Activated CD4-positive, alpha-beta T cell treated with anti-CD3 and anti-CD28 coated beads, Interleukin-2, amount 50 U/mL, for 48 hours (primary cell): ENCODE data around the gene CPNE6.
"Not testable (repeated sequence)": the region's sequence is repeated elsewhere in the genome, so short reads cannot be mapped to it uniquely, and the experiment has no call there.

Source experiments
- DNase-seq, 2 experiments: peaks; one replicate each; pipeline ENCODE4 v3.0.0-alpha.2; 2020

Gene CPNE6

DNA sequence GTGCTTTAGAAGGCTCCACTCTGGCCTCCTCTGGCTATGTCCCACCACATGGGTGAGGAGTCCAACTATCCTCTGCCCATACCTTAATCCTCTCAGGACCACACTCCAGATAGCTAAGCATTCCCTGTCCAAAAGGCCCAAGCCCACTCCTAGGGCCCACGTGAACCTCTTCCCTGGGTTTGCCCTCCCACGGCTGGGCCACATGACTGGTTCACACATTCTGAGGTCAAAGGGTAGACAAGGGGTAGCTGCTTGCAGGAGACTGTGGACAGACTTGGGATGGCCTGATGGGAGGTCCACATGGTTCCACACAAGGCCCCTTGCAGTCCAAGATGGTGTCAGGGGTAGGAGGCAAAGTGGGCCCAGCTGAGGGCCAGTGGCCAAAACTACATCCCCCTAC, 16.7 kb downstream of the CPNE6 start:
- no peak for DNase-seq

DNA sequence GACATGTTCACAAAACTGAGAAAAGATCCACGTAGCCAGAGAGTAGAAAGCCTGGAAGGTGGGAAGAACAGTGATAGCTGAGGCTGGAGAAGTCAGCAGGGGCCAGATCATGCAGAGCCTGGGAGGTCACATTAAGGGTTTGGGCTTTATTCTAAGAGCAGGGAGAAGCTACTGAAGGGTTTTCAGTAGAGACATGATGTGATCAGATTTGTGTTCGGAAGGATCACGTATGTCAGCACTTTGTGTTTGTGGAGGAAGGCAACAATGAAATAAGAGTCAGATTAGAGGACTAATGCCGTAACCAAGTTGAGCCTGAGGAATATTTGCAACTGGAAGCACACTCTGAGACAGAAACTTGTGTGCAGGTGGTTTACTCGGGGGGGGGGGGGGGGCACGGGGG, 18.5 kb downstream of the CPNE6 start:
- DNase-seq, result no peak

DNA sequence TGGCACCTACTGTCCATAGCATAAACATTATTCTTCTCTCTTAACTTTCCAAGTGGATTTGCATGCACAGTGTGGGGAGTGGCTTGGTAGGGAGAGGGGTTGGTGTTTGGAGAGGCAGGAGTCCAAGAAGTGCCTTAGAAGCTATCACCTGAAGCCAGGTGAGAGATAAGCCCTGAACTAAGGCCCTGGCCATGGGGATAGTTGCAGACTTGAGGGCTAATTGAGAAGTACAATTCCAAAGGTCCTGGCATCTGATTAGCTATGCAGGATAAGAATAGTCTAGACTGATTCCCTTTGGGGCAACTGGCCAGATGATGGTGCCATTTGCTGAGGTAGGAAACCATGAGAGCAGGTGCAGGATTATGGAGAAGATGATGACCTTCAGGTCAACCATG, 20.7 kb downstream of the CPNE6 start:
- no peak for DNase-seq

DNA sequence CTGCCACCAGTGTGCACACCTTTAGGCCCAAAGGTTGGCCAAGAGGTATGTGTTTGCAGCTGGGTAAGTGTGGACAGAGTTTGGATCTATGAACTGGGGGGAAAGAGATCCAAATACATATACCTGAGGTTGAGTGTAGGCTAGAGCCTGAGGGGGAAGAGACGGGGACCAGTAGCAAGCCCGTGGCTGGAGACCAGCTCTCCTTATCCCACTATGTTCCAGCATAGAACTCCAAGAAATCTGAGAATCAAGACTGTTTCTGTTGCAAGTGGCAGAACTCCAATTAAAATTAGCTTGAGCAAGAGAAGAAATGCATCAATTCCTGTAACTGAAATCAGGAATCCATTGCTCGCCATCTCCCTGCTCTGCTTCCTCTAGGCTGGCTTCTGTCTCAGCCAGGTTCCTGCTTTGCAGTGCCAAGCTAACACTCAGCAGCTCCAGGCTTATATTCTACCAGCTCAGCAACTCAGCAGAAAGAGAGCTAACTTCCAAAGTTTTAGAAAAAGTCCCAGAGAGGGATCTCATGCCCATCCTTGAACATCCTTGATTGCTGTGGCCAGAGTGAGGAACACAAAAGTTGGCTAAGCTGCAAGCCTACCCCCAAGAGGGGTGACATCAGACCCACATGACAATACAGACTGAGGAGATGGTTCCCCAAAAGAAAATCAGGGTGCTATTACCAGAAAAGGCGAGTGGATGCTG, 21.3 kb downstream of the CPNE6 start:
- DNase-seq, result no peak

DNA sequence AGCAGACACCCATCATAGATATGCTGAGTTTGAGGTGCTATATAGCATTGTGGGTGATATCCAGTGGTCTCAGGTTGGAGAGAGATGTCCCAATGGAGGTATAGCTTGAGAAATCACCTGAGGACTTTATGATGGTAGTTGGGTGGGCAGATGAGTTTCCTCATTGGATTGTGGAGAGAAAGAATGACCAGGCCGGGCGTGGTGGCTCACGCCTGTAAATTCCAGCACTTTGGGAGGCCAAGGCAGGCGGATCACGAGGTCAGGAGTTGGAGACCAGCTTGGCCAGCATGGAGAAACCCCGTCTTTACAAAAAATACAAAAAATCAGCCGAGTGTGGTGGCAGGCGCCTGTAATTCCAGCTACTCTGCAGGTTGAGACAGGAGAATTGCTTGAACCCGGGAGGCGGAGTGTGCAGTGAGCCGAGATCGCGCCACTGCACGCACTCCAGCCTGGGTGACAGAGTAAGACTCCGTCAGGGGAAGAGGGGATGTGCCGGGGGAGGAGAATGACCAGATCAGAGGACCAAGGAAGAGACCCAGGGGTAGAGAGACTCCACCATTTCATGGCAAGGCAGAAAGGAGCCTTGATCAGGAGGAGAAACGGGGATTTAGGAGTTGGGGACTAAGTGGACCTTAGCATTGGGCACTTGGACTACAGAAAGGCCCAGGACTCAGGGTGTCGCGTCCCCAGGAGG, 22.0 kb downstream of the CPNE6 start:
- DNase-seq, result peak in 1 of 2 experiments; percentile 13

DNA sequence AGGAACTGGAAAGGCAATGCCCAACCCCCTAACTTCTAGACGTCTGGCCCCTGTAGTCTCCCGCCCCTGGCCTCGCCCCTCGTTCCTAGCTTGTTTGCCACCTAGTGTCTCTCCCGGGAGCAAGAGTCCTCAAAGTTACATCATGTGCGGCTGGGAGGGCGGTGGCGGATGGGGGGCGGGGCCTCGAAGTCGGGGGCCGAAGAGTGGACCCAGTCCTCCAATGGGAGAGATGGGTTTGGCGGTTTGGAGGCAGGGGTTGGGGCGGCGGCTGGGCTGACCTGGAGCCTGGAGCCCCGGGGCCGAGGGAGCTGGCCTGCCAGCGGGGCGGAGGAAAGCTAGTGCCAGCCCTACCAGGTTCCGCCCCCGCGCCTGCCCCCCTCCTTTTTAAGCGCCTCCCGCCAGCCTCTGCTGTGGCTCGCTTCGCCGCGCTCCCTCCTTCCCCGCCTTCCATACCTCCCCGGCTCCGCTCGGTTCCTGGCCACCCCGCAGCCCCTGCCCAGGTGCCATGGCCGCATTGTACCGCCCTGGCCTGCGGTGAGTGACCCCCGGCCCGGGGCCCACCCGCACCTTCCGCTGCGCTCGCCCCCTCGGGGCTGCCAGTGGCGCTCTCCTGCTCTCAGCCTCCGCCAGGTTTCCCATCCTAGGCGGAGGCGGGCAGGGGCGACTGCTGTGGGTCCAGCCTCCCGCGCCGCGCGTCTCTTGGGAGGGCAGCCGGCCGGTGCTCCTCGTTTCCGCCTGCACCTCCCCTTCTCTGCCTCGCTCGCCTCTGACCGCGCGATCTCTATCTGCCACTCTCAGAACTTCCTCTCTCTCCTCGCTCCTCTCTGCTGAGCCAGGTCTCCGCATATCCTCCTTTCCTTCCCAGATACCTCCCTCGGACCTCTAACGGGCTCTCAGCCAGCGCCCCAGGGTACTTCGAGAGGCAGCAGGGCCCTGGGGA, 22.8 kb downstream of the CPNE6 start, which contains the start of gene PCK2:
TSS of gene PCK2 (plus strand) at position 411 of the 940 bp plus-strand sequence. CDS start at position 506, 95 bp downstream.
- DNase-seq, result peak; percentile 91 to 93

DNA sequence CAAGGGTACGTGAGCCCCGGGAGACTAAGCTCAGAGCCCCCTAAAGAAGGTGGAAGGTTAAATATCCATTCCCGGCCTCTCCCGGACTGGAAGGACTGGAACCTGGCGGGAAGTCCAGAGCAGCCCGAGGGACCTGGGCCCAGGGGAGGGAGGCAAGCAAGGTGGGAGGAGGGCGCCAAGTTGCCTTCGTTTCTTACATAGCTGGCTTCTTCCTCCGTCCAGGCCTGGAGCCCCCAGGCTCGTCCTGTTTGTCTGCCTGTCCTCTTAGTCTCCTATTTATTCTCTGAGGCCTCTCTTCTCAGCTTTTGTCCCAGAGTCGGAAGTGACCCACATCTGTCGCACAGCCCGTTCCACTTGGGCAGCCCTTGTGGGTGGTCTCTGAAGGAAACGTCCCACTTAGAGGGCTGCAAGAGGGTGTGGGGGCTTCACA, 23.5 kb downstream of the CPNE6 start:
- DNase-seq, result peak in 1 of 2 experiments; percentile 26

DNA sequence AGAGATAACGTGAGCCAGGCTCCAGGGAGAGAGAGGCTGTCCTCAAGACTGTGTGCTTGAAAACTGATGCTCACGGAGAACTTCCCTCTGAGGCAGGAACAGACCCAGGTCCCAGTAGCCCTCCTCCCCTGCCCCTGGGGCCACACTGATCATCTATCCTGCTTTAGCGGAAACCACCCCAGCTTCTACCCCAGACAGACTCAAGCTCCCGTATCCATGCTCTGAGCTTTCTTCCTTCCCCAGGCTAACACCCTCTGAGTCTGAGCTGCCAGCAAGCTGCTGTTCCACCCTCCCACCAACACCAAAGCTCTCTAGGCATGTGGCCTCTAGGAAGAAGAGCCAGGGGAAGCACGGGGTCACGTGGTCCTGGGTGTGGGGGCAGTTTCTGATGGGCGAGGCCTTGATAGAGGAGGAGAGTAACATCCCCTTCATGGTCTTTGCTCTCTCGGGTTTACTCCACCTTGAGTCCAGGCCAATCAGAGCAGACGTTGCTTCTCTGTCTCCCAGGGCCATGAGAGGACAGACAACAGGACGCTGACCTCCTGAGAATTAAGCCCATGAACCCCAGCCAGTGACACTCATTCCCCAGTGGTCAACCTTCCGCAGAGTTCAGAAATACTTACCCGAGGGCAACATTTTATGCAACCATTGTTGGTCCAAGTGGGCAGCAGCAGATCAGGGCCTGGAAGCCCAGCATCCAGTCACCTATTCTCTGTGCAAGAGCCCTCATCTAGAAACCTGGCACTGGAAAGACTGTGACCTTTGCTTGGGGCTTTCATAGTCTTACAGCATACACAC, 24.1 kb downstream of the CPNE6 start:
- peak; percentile 74 to 83 for DNase-seq

DNA sequence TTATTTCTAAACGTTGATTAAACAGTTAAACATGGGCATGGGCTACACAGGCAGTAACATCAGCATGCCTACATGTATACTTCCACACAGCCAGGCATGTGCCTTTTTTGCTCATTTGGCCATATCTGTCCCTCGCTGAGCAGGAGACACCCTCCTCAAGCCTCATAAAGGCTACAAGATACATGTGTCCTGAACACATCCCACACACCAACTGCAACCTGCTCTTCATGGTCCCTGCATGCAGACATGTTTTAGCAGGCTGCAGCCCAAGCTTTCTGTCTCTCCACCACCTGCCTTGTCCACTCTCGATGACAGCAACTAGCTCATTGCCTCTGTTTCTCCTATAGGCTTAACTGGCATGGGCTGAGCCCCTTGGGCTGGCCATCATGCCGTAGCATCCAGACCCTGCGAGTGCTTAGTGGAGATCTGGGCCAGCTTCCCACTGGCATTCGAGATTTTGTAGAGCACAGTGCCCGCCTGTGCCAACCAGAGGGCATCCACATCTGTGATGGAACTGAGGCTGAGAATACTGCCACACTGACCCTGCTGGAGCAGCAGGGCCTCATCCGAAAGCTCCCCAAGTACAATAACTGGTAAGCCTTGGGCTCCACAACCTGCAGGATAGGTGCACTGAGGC, 25.3 kb downstream of the CPNE6 start:
- DNase-seq, result no peak

DNA sequence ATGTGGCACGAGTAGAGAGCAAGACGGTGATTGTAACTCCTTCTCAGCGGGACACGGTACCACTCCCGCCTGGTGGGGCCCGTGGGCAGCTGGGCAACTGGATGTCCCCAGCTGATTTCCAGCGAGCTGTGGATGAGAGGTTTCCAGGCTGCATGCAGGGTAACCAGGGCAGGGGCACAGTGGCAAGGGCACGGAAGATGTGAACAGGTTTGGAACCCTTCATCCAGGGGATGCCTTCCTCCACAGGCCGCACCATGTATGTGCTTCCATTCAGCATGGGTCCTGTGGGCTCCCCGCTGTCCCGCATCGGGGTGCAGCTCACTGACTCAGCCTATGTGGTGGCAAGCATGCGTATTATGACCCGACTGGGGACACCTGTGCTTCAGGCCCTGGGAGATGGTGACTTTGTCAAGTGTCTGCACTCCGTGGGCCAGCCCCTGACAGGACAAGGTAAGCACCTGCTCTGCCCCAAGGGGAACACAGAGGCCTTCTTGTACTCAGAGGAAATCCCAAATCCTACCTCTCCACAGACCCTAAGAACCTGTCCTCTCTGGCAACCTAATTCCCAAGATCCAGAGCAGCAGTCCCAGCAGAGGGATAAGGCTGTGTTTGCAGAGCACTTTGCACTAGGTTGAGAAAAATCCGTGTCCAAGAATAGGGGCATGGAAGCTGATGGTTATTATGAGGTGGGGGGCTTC, 27.0 kb downstream of the CPNE6 start:
- DNase-seq, result no peak

DNA sequence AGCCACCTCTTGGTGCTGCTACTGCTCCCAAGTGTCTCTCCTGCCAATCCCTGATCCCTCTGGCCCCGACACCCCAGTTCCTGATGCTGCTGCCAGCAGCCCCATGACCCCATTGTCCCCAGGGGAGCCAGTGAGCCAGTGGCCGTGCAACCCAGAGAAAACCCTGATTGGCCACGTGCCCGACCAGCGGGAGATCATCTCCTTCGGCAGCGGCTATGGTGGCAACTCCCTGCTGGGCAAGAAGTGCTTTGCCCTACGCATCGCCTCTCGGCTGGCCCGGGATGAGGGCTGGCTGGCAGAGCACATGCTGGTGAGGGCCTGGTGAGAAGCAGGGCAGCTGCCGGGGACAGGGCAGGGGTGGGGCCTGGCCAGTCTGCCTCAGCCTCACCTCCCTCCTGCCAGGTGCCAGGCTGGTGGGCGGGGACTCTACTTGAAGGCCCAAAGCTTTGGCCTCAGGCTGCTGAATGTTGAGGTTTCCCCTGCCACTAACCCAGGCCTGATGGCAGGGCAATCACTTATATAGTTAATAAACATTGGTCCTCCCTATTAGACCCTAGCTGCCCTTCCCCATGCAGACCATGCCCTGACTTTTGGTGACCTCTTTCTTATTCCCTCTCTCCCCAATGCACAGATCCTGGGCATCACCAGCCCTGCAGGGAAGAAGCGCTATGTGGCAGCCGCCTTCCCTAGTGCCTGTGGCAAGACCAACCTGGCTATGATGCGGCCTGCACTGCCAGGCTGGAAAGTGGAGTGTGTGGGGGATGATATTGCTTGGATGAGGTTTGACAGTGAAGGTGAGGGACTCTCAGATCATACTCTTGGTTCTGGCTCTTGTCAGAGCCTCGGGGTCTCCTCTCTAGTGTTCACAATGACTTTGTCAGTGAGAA, 27.8 kb downstream of the CPNE6 start:
- DNase-seq, result no peak

DNA sequence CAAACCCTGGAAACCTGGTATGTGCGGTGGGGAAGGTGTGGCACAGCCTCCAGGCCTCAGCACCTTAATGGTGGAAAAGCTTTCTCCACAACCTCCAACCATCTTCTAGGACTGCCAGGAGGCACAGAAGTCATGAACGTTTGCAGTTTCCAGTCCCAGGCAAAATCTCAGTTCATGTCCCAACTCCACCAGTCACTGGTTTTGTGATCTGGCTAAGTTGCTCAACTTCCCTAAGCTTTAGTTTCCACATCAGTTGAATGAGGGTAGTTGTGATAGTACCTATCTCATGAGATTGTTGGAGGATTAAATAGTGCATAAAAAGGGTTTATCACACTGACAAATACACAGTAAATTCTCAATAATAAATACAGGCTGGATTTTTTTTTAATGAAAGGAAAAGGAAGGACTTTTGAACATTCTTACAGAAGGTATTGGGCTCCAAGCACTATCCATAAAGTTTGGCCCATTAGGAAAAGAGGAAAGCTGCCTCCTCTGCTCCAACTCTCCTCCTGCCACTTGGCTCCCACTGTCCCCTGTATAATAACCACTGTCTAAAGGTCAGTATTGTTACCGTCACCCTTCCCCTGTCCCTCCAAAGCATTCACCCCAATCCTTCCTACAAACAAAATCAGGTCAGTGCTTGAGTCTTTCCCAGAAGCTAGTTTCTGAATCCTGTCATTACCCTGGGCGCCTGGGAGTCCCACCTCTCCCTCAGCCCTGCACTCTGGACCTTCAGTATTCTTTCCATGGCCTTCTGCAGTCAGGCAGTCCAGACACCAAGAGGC, 29.0 kb downstream of the CPNE6 start:
- DNase-seq, result no peak

DNA sequence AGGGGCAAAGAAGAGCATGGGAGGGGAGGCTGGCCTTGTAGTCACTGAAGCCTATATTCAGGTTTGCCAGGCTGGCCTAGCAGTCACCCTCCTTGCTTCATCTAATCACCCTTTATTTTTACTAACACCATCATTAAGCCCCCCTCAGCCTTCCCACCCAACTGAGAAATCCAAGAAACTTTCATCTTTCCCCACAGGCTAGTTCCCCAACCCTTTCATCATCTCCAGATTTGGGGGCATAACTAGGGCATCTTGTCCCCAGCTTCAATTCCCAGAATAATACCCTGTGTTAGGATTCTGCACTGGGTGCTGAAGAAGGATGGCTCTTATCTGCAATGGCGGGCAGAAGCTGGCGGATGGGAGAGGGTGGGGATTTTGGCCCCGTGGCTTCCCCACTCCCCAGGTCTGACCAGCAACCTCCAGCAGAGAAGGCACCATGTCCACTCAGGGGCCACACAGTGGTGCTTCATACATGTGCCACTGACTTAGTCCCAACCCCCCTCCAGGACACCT, 29.7 kb downstream of the CPNE6 start:
- DNase-seq, result no peak

DNA sequence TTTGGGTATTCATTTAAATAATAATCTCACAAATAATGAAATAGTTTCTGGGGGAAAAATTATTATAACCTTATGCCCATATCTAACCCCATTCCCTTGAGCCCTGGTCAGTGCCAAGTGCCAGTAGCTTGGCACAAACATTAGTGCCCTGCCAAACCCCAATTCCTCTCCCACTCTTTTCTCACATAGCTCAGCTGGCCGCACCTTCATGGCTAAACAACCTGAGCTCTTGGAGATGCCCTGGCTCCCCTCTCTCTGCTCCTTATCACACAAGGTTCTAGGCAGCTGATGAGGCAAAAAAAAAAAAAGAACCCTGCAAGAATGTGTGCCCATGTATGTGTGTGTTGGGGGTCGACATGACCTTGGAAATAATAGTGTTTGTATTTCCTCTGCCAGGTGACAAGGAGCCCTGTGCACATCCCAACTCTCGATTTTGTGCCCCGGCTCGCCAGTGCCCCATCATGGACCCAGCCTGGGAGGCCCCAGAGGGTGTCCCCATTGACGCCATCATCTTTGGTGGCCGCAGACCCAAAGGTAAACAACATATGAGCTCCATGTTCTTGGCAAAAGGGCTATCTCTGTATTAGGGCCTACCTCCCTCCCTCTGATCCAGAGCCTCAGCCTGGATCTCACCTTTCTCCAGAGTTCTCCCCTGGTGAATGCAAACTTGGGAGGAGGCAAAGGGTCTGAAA, 31.1 kb downstream of the CPNE6 start:
- no peak for DNase-seq

DNA sequence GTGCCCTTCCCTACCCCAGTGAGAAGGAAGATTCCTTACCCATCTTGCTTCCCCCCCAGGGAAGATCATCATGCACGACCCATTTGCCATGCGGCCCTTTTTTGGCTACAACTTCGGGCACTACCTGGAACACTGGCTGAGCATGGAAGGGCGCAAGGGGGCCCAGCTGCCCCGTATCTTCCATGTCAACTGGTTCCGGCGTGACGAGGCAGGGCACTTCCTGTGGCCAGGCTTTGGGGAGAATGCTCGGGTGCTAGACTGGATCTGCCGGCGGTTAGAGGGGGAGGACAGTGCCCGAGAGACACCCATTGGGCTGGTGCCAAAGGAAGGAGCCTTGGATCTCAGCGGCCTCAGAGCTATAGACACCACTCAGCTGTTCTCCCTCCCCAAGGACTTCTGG, 32.1 kb downstream of the CPNE6 start:
- DNase-seq, result no peak

DNA sequence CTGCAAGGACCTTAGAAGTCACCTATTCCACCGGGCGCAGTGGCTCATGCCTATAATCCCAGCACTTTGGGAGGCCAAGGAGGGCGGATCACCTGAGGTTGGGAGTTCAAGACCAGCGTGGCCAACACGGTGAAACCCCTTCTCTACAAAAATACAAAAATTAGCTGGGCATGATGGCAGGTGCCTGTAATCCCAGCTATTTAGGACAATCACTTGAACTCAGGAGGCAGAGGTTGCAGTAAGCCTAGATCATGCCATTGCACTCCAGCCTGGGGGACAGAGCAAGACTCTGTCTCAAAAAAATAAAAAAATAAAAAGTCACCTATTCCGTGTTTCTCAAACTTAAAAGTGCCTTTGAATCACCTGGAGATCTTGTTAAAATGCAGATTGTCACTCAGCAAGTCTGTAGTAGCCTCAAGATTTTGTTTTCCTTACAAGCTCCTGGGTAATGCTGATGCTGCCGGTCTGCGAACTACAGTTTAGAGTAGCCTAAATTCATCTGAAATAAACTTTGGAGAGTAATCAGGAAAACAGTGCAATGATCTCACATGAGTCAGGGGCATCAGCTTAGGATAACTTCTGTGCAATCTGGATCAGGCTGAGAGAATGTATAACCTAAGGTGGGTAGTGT, 34.4 kb downstream of the CPNE6 start:
- DNase-seq, result not testable (repeated sequence)

DNA sequence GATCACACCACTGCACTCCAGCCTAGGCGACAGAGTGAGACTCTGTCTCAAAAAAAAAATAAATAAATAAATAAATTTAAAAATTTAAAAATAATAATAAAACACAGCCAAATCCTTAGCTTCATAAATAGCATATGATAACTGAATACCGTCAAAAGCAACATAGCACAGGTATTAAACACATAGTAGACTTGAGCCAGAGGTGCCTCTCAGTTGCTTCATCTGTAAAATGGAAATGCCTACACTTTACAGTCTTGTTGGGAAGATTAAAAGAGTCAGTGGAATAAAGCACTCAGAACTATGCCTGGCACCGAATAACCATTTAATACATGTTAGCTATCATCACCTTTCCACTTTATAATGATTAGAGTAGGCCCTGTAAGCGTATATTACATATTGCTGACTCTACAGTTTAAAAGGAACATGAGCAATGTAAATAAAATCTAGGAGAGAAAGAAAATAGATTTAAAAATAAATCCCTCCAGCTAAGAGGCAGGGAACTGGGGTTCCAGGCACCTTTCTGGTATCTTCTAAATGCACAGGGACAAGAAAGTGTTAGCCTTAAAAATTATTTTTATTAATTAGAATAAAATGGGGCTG, 35.4 kb downstream of the CPNE6 start:
- no peak for DNase-seq
